ENCODE measurements around the gene HIF1A.
A peak's percentile ranks its signal among the peaks of the same experiment; 100 is the strongest.
"Not testable (repeated sequence)": the region's sequence is repeated elsewhere in the genome, so short reads cannot be mapped to it uniquely, and the experiment has no call there.

Gene HIF1A

DNA sequence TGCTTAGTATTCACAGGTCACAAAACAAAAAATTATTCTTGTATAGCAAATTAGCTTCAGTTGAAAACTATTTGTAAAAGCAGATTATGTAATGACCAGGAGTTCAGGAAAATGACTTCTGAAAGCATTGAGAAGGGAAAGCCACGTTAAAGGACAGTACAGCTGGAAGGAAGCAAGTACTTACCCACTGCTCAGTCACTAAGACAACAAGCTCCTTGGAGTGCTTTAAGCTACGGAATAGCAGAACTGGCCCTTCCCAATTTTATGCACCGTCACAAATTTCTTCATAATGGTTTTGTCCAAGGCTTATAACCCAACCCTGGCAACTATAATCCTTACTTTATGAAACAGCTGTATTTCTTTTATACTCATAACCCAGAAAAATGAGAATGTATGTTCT lies 54.0 kb downstream of the HIF1A start:
- DNase-seq (ENCODE audit: low read depth) = no peak

GRCh38 chr14:61749867-61750266 lies 54.6 kb downstream of the HIF1A start:
- no peak for DNase-seq (ENCODE audit: low read depth)

- DNase-seq (ENCODE audit: low read depth) = peak; percentile 54
Observed at GRCh38 chr14:61750708-61751474, 55.6 kb downstream of the HIF1A start.

DNA sequence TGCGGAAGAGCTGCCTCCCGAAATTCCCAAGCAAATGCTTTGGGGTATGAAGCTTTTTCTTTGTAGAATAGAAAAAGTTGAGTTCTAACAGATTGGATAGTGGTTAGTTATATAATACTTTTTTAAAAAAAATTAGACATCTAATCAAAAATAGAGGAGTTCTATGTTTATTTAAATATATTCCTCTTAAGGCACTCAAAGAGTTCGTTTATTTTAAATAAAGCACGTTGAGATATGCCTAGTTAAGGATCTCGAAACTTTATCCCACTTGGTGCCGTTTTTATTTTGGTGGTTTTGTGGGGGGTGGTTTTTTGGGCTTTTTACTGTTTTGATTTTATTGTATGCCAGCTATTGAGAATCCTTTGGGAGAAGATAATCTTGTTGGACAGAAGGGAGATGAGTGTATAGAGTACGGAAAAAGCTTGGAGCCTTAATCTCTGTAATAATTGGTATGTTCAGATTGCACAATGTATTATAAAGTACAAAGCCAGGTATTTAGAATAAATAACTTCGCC lies 56.2 kb downstream of the HIF1A start:
- DNase-seq (ENCODE audit: low read depth) = no peak

- no peak for DNase-seq (ENCODE audit: low read depth)
Observed at GRCh38 chr14:61752626-61753025, 57.3 kb downstream of the HIF1A start.

DNA sequence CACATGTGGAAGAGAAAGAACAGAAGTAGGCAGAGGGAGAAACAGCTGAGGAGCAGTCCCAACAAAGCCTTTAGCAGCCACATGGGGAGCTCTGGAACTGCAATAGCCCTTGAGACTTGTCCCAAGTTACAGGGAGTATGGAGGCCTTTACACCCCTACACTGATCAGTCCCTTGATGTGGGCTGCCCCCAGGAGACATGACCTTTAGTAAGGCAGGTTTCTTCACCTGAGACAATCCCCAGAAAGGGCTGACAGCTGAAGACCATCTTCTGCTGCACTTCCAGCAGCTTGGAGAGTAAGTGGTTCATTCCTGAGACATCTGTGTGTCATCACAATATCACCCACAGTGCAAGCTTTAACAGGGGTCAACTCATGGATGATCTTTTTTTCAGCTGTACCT lies 58.3 kb downstream of the HIF1A start:
- DNase-seq (ENCODE audit: low read depth) = no peak

- no peak for DNase-seq (ENCODE audit: low read depth)
Observed at GRCh38 chr14:61754627-61755381, 59.5 kb downstream of the HIF1A start.

DNA sequence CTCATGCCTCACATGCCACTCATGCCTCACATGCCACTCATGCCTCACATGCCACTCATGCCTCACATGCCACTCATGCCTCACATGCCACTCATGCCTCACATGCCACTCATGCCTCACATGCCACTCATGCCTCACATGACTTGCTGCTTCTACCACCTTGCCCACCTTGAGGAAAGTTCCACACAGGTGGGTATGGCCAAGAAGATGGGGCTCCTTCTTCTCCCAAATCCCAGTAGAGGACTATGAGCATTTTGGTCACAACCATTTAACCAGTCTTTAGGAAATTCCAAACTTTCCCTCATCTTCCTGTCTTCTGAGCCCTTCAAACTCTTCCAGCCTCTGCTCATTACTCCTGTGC lies 60.0 kb downstream of the HIF1A start:
- DNase-seq (ENCODE audit: low read depth) = not testable (repeated sequence)

GRCh38 chr14:61756135-61756534 lies 60.8 kb downstream of the HIF1A start:
- DNase-seq (ENCODE audit: low read depth) = no peak

DNA sequence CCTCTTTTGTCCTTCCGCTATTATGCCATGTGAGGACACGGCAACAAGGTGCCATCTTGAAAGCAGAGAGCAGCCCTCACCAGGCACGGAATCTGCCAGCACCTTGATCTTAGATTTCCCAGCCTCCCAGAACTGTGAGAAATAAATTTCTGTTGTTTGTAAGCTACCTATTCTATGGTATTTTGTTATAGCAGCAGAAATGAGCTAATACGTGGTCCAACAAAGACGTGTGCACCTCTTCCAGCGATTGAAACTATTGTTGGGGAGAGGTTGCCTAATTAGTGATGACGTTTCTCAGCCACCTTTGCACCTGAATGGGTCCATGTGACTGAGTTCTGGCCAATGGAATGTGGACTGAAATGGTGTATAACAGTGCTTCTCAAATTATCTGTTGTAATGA lies 64.6 kb downstream of the HIF1A start:
- DNase-seq (ENCODE audit: low read depth) = no peak

DNA sequence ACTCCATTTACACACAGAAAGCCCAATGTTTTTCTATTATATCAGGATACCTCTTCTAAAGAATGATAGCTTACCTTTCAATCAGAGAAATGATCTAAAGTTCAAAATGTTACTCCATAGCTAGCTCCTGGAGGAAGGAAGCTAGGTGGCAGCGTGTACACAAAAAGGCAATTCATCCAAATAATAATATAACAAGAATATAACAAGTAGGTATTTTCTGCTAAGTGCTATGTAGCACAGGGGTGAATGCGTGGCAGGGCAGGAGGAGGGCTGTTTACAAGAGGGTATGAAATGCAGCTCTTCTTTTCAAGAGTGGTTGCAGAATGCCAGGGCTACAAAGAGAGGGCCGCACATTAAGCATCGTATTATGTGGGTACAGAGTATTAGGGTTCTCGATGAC lies 66.2 kb downstream of the HIF1A start:
- no peak for DNase-seq (ENCODE audit: low read depth)

DNA sequence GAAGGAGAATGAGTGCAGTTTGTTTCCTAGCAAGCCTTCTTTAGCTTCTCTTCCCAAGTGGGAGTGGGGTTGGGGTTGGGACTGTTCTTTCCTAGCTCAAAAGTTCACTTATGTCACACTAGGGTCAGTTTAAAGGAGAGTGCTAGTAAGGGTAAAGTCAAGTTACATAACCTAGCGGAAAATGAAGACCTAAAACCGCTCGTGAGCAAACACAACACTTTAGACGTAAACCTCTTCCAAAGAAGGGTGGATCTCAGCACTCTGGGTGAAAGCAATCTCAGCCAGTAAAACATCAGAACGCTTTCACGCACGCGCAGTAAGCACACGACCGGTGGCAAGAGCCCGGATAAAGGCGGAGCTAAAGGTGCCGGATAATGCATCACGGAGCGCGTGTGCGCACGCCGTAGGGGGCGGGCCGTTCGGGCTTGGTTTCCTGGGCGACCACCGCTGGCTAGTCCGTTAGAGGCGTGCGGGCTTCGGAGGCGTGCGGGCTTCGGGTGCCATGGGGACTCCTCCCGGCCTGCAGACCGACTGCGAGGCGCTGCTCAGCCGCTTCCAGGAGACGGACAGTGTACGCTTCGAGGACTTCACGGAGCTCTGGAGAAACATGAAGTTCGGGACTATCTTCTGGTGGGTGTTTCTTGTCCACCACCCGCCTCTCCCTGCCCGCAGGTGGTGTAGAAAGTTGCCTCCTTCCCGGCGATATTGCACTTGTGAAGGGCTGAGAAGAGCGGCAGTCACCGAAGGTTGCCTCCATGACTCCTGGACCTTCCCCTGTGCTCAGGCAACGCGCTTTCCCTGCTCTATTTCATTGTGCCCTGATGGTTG lies 66.9 kb downstream of the HIF1A start, which contains the start of gene SNAPC1:
Gene SNAPC1, plus strand, starts transcription at position 462 of the 828 bp plus-strand sequence. Its CDS starts 41 bp downstream, at position 503.
- DNase-seq (ENCODE audit: low read depth) = peak; percentile 86

GRCh38 chr14:61764342-61765122 lies 69.2 kb downstream of the HIF1A start:
- no peak for DNase-seq (ENCODE audit: low read depth)

- DNase-seq (ENCODE audit: low read depth) = no peak
Observed at GRCh38 chr14:61765225-61765943, 70.1 kb downstream of the HIF1A start.

DNA sequence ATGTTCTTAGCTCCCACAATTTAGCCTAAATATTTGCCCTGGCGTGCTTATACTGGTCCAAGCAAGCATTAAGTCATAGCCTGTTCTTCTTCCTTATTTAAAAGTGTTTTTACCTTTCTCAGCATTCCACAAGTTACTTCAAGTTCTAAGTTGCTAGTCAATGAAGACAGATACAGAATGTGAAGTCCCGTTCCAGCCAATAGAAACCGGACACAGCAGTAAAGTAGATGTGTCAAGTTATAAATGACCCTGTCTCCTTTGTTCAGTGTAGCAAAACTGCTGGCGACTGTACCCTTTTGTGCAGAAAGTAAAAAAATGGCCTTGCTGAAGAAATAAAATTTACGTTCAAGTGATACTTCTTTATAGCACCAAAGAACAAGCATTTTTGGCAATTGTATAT lies 70.8 kb downstream of the HIF1A start:
- no peak for DNase-seq (ENCODE audit: low read depth)

- no peak for DNase-seq (ENCODE audit: low read depth)
Observed at GRCh38 chr14:61768240-61768639, 72.9 kb downstream of the HIF1A start.

DNA sequence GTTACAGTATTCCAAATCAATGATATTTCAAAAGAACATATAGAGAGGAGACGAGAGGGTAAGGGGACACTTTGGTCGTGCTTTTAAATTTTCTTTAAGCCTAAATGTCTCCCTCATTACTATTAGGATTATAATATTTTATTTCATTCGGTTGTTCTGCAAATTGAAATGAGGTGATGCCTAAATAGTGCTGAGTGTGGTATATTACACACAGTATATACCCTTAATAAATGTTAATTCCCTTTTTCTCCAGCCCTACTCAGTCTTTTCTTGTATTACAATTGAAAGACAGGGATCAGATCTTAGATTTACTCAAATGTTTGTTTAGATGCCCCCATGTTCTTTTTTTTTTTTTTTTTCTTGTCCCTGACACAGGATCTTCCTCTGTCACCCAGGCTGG lies 74.6 kb downstream of the HIF1A start:
- no peak for DNase-seq (ENCODE audit: low read depth)

DNA sequence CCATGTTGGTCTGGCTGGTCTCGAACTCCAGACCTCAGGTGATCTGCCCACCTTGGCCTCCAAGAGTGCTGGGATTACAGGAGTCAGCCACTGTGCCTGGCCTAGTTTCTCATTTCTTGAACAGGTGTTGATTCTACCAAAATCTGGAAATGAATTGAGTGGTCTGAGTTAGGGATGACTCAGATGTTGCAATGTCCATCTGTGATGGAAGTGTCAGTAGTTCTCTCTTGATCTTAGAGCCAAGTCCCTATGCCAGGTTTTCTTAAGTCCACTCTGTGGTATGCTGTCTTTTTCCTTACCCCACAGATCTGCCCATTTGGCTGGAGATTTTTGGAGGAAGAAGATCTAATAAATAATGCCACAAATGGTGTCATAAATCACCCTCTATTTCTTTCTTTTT lies 79.5 kb downstream of the HIF1A start:
- no peak for DNase-seq (ENCODE audit: low read depth)

- no peak for DNase-seq (ENCODE audit: low read depth)
Observed at GRCh38 chr14:61780125-61780524, 84.8 kb downstream of the HIF1A start.

- no peak for DNase-seq (ENCODE audit: low read depth)
Observed at GRCh38 chr14:61797309-61797708, 102.0 kb downstream of the HIF1A start.

All from stimulated activated CD8-positive, alpha-beta memory T cell treated with anti-CD3 and anti-CD28 coated beads, Interleukin-15, amount 100 ng/mL, for 24 hours (primary cell).